HCT116 (cell line): ENCODE data around the gene GALNT14. TPM values are rescaled to one million over a fixed set of nuclear protein-coding genes. Genes with fewer than 3 reads are reported as not detected.

ENCODE experiments used
- ATAC-seq: fragments of 200-7000 bp; cut with Tn5 transposase; 2 replicates; pipeline ENCODE4 v1.9.1; 2020; ENCODE audit warnings: mild to moderate bottlenecking, moderate library complexity
- BruUV-seq: library from RNA; stranded (reverse); fragments of 400-500 nt; replicated peaks from 2 replicates; lab custom pipeline; 2021; lab: Mats Ljungman, UMichigan
- CTCF ChIA-PET: fragments of 300-600 bp; sonication (Branson Sonifier 250); formaldehyde crosslinking; loops from one replicate; lab custom pipeline; 2021; ENCODE audit warnings: antibody characterized with exemption; lab: Charles Lee
- POLR2A ChIA-PET: fragments of 300-600, 350-600 bp; sonication (Branson Sonifier 250); formaldehyde crosslinking; loops from one replicate; lab custom pipeline; 2021; ENCODE audit warnings: antibody characterized with exemption; lab: Charles Lee
- RAD21 ChIA-PET, 2 experiments: fragments of 300-600 bp; sonication (Branson Sonifier 250); formaldehyde crosslinking; loops; one replicate each; lab custom pipeline; 2023; ENCODE audit warnings: low total read pairs in 2 of 2; ENCODE audit not compliant: uncharacterized antibody in 2 of 2, unreplicated experiment in 2 of 2, low non-redundant PET in 1 of 2; lab: Charles Lee
- DNase-seq: peaks from one replicate; pipeline ENCODE4 v3.0.0-alpha.2; 2010; ENCODE audit warnings: low read depth, low spot score
- H2AFZ ChIP-seq: fragments of 200-600 bp; shearing (Covaris generic), sonication (generic); 2 replicates; pipeline ENCODE4 v1.6.1; 2017; ENCODE audit warnings: low read depth, mixed run types, mixed read lengths, antibody characterized with exemption, low read length; ENCODE audit not compliant: poor library complexity, severe bottlenecking
- H3K27ac ChIP-seq: 2 replicates; pipeline ENCODE4 v1.5.1; 2012; ENCODE audit warnings: low read depth, low read length
- H3K27me3 ChIP-seq: fragments of 200-600 bp; sonication (generic); 2 replicates; pipeline ENCODE4 v1.6.1; 2016; ENCODE audit warnings: mixed run types, low read length, mixed read lengths; ENCODE audit not compliant: insufficient read depth
- H3K36me3 ChIP-seq, 2 experiments: fragments of 200-500 bp in 1 of 2; fragments of 200-600 bp in 1 of 2; sonication (Bioruptor generic) in 1 of 2; sonication (generic) in 1 of 2; 2 replicates each; pipeline versions ENCODE4 v1.5.1 to v1.6.1; 2014 to 2016; ENCODE audit warnings: low read length in 2 of 2, inconsistent platforms in 1 of 2, mixed read lengths in 1 of 2, mixed run types in 1 of 2; ENCODE audit not compliant: insufficient read depth in 2 of 2, control insufficient read depth in 1 of 2
- H3K4me1 ChIP-seq, 2 experiments: fragments of 200-600 bp in 1 of 2; sonication (generic) in 1 of 2; 2 replicates each; pipeline versions ENCODE4 v1.5.1 to v1.6.1; 2012 to 2017; ENCODE audit warnings: low read length in 2 of 2, inconsistent platforms in 1 of 2, mild to moderate bottlenecking in 1 of 2, mixed read lengths in 1 of 2, mixed run types in 1 of 2, moderate library complexity in 1 of 2; ENCODE audit not compliant: insufficient read depth in 2 of 2, control insufficient read depth in 1 of 2
- H3K4me2 ChIP-seq: fragments of 200-600 bp; sonication (generic); 2 replicates; pipeline ENCODE4 v1.6.1; 2017; ENCODE audit warnings: mixed run types, low read length, mixed read lengths
- H3K4me3 ChIP-seq, 2 experiments: fragments of 200-600 bp in 1 of 2; sonication (generic) in 1 of 2; replicated peaks in 1 of 2; 2 replicates each; pipeline ENCODE4 v1.5.1; 2011 to 2016; ENCODE audit warnings: low read length in 2 of 2, control low read depth in 1 of 2, low read depth in 1 of 2, mild to moderate bottlenecking in 1 of 2, mixed read lengths in 1 of 2, mixed run types in 1 of 2
- H3K79me2 ChIP-seq: fragments of 200-600 bp; sonication (generic); 2 replicates; pipeline ENCODE4 v1.6.1; 2017; ENCODE audit warnings: mild to moderate bottlenecking, mixed run types, low read length, moderate library complexity, mixed read lengths; ENCODE audit not compliant: insufficient read depth
- H3K9ac ChIP-seq: fragments of 200-600 bp; sonication (generic); 2 replicates; pipeline ENCODE4 v1.6.1; 2016; ENCODE audit warnings: low read length, mixed read lengths
- H3K9me2 ChIP-seq: fragments of 200-600 bp; sonication (generic), shearing (Covaris generic); 2 replicates; pipeline ENCODE4 v1.6.1; 2017; ENCODE audit warnings: mixed run types, mild to moderate bottlenecking, moderate library complexity; ENCODE audit not compliant: insufficient read depth
- H3K9me3 ChIP-seq, 2 experiments: fragments of 200-500 bp in 1 of 2; fragments of 200-600 bp in 1 of 2; sonication (Bioruptor generic) in 1 of 2; sonication (generic) in 1 of 2; 2 replicates each; pipeline ENCODE4 v1.6.1; 2014 to 2017; ENCODE audit warnings: low read length in 2 of 2, mixed read lengths in 2 of 2, inconsistent platforms in 1 of 2, low read depth in 1 of 2, mild to moderate bottlenecking in 1 of 2, mixed run types in 1 of 2, moderate library complexity in 1 of 2; ENCODE audit not compliant: control insufficient read depth in 1 of 2, insufficient read depth in 1 of 2
- H4K20me1 ChIP-seq: fragments of 200-600 bp; sonication (generic), shearing (Covaris generic); 2 replicates; pipeline ENCODE4 v1.6.1; 2017; ENCODE audit warnings: mixed run types, mild to moderate bottlenecking, moderate library complexity; ENCODE audit not compliant: insufficient read depth
- CEBPB ChIP-seq: IDR thresholded peaks from 2 replicates; pipeline ENCODE4 v1.6.1; 2012; ENCODE audit warnings: low read depth
- EGR1 ChIP-seq: IDR thresholded peaks from 2 replicates; pipeline ENCODE4 v1.6.1; 2012; ENCODE audit warnings: low read depth
- ELF1 ChIP-seq: IDR thresholded peaks from 2 replicates; pipeline ENCODE4 v1.6.1; 2012; ENCODE audit warnings: low read depth, borderline replicate concordance
- EZH2 ChIP-seq: fragments of 200-600 bp; sonication (generic); IDR thresholded peaks from 2 replicates; pipeline ENCODE4 v1.6.1; 2017; ENCODE audit warnings: antibody characterized with exemption, mixed run types
- FOSL1 ChIP-seq: IDR thresholded peaks from 2 replicates; pipeline ENCODE4 v1.6.1; 2012; ENCODE audit warnings: low read depth
- JUND ChIP-seq: IDR thresholded peaks from 2 replicates; pipeline ENCODE4 v1.6.1; 2012
- POLR2A ChIP-seq: IDR thresholded peaks from 2 replicates; pipeline ENCODE4 v1.7.0; 2011; ENCODE audit warnings: borderline replicate concordance; ENCODE audit not compliant: insufficient read depth, insufficient read length; ENCODE audit errors: extremely low read depth
- POLR2AphosphoS5 ChIP-seq: IDR thresholded peaks from 2 replicates; pipeline ENCODE4 v1.6.1; 2011; ENCODE audit warnings: mild to moderate bottlenecking, low read depth, low read length, moderate library complexity
- RAD21 ChIP-seq: IDR thresholded peaks from 2 replicates; pipeline ENCODE4 v1.6.1; 2012; ENCODE audit warnings: low read depth, mild to moderate bottlenecking
- SIN3A ChIP-seq: IDR thresholded peaks from 2 replicates; pipeline ENCODE4 v1.6.1; 2012; ENCODE audit warnings: low read depth
- SRF ChIP-seq: IDR thresholded peaks from 2 replicates; pipeline ENCODE4 v1.6.1; 2012; ENCODE audit warnings: low read depth
- YY1 ChIP-seq: IDR thresholded peaks from 2 replicates; pipeline ENCODE4 v1.6.1; 2011; ENCODE audit warnings: low read length, low read depth, moderate library complexity, mild to moderate bottlenecking; ENCODE audit not compliant: insufficient replicate concordance; ENCODE audit errors: extremely low read depth
- intact Hi-C: fragments of 100-400 bp; cut with micrococcal nuclease; formaldehyde crosslinking; loops from 2 replicates; pipeline ENCODE4 v1.10.0; 2022
- total RNA-seq: library from RNA; stranded (reverse); gene quantifications from one replicate; pipeline ENCODE4 v1.2.1, GENCODE V29; 2021; ENCODE audit not compliant: unreplicated experiment
- TF ChIP-seq, protein P1 (sequence below): IDR thresholded peaks from 2 replicates; pipeline ENCODE4 v1.6.1; 2012; ENCODE audit warnings: low read depth
- TF ChIP-seq, protein P2 (sequence below): IDR thresholded peaks from 2 replicates; pipeline ENCODE4 v1.6.1; 2012

The GALNT14 gene
- total RNA-seq, 1 experiment from 2014 or later = 11.2 TPM

DNA sequence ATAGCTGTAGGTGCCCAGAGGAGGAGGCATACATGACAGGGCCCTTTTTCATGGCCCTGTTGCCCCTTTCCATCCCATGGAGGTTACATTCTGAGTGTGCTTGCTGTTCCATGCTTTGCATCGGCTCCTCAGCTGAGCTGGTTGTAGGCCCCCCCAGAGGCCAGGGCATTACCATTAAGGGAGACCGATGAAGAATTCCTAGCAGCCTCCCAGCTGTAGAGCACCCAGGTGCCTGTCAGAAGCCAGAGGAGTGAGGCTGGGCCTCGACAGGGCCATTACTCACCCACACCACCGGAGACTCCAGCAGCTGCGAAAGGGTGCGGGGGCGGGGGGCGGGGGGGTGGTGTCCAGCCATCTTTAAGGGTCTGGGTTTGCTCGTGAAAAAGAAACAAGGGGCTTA lies 72.2 kb downstream of the GALNT14 start:
- no peak overlapping the region for H3K9ac ChIP-seq
- no peaks in the 10 kb centered on the region for H3K9me2 ChIP-seq
- TF ChIP-seq RAD21 = no peak
- TF ChIP-seq POLR2AphosphoS5 = no peak
- TF ChIP-seq SIN3A = no peak
- TF ChIP-seq, protein P1, sequence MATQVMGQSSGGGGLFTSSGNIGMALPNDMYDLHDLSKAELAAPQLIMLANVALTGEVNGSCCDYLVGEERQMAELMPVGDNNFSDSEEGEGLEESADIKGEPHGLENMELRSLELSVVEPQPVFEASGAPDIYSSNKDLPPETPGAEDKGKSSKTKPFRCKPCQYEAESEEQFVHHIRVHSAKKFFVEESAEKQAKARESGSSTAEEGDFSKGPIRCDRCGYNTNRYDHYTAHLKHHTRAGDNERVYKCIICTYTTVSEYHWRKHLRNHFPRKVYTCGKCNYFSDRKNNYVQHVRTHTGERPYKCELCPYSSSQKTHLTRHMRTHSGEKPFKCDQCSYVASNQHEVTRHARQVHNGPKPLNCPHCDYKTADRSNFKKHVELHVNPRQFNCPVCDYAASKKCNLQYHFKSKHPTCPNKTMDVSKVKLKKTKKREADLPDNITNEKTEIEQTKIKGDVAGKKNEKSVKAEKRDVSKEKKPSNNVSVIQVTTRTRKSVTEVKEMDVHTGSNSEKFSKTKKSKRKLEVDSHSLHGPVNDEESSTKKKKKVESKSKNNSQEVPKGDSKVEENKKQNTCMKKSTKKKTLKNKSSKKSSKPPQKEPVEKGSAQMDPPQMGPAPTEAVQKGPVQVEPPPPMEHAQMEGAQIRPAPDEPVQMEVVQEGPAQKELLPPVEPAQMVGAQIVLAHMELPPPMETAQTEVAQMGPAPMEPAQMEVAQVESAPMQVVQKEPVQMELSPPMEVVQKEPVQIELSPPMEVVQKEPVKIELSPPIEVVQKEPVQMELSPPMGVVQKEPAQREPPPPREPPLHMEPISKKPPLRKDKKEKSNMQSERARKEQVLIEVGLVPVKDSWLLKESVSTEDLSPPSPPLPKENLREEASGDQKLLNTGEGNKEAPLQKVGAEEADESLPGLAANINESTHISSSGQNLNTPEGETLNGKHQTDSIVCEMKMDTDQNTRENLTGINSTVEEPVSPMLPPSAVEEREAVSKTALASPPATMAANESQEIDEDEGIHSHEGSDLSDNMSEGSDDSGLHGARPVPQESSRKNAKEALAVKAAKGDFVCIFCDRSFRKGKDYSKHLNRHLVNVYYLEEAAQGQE = no peak
- TF ChIP-seq, protein P2, sequence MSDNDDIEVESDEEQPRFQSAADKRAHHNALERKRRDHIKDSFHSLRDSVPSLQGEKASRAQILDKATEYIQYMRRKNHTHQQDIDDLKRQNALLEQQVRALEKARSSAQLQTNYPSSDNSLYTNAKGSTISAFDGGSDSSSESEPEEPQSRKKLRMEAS = no peak
- no TSS peak for BruUV-seq
- H2AFZ ChIP-seq = no peak overlapping the region
- no peak overlapping the region for H3K4me2 ChIP-seq
- H3K9me3 ChIP-seq = no peaks in the 10 kb centered on the region
- H3K36me3 ChIP-seq = no peaks in the 10 kb centered on the region
- no peak overlapping the region for H3K4me3 ChIP-seq
- no peaks in the 10 kb centered on the region for H3K27me3 ChIP-seq
- H4K20me1 ChIP-seq = no peaks in the 10 kb centered on the region
- DNase-seq (no peak), ATAC-seq (no peak)
- ChIA-PET RAD21 (no interaction called here), POLR2A (no interaction called here), CTCF (no interaction called here)
- intact Hi-C loops = no loop called here
- H3K79me2 ChIP-seq = no peaks in the 10 kb centered on the region
- H3K27ac ChIP-seq = no peak overlapping the region
- H3K4me1 ChIP-seq = no peaks in the 10 kb centered on the region

DNA sequence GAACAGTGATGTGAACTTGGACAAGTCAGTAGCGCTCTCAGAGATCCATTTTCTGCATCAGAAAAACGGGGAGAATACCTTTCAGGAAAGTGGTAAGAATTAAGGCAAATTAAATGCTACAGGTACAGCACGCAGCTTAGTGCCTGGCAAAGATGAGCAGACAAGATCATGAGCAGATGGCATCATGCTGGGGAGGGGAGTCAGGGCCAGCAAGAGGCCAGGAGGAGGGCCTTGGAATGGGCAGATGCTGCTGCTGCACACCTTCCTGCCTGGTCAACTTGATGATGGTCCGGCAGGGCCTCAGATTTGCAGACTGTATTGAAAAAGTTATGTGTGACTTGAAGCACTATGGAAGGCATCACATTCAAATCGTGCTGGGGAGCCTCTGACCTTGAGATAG lies 72.9 kb downstream of the GALNT14 start:
- Histone ChIP-seq H3K27ac (no peak overlapping the region), H3K9me3 (no peaks in the 10 kb centered on the region), H3K9ac (no peak overlapping the region), H4K20me1 (no peaks in the 10 kb centered on the region), H3K4me1 (no peaks in the 10 kb centered on the region), H3K27me3 (no peaks in the 10 kb centered on the region), H3K4me2 (no peak overlapping the region), H2AFZ (no peak overlapping the region), H3K36me3 (no peaks in the 10 kb centered on the region), H3K4me3 (no peak overlapping the region), H3K79me2 (no peaks in the 10 kb centered on the region), H3K9me2 (no peaks in the 10 kb centered on the region)
- ChIA-PET RAD21 (no interaction called here), CTCF (no interaction called here), POLR2A (no interaction called here)
- intact Hi-C loops = no loop called here
- no TSS peak for BruUV-seq
- TF ChIP-seq JUND = no peak
- TF ChIP-seq, protein P1 = no peak
- TF ChIP-seq EGR1 = no peak
- TF ChIP-seq POLR2A = no peak
- TF ChIP-seq POLR2AphosphoS5 = no peak
- TF ChIP-seq SRF = no peak
- no peak for TF ChIP-seq CEBPB
- no peak for TF ChIP-seq RAD21
- TF ChIP-seq, protein P2 = no peak
- TF ChIP-seq ELF1 = no peak
- no peak for TF ChIP-seq EZH2
- TF ChIP-seq FOSL1 = no peak
- no peak for TF ChIP-seq YY1
- no peak for ATAC-seq
- DNase-seq = no peak
